CD4-positive, alpha-beta T cell (primary cell): ENCODE results near the gene PNRC1. TPM values are rescaled to one million over a fixed set of nuclear protein-coding genes. Genes with fewer than 3 reads are reported as not detected.

Experiments used
- ATAC-seq: fragments of 200-7000 bp; cut with Tn5 transposase; one replicate; pipeline ENCODE4 v1.10.0; 2022; ENCODE audit warnings: mild to moderate bottlenecking; ENCODE audit not compliant: poor library complexity
- CTCF ChIA-PET: fragments of 350-600 bp; sonication (Branson Sonifier 250); formaldehyde crosslinking; loops from one replicate; lab custom pipeline; 2021; ENCODE audit warnings: antibody characterized with exemption, inconsistent platforms; lab: Charles Lee
- POLR2A ChIA-PET: fragments of 350-600 bp; sonication (Branson Sonifier 250); formaldehyde crosslinking; loops from one replicate; lab custom pipeline; 2021; ENCODE audit warnings: antibody characterized with exemption, inconsistent platforms; lab: Charles Lee
- DNase-seq, 14 experiments: peaks; one replicate each; pipeline ENCODE4 v3.0.0-alpha.2; 2013 to 2020; ENCODE audit warnings: mixed read lengths in 2 of 14
- H3K27ac ChIP-seq, 2 donors: one replicate each; pipeline versions ENCODE4 v1.5.1 to v1.7.0; 2013; ENCODE audit warnings: low read length in 2 of 2, low read depth in 1 of 2, mild to moderate bottlenecking in 1 of 2
- H3K27me3 ChIP-seq, 2 experiments: 1 replicate in 1 of 2; 2 replicates in 1 of 2; pipeline versions ENCODE4 v1.6.1 to v1.7.0; 2013; ENCODE audit warnings: low read length in 2 of 2, control low read depth in 1 of 2, mild to moderate bottlenecking in 1 of 2, moderate library complexity in 1 of 2; ENCODE audit not compliant: insufficient read depth in 2 of 2, control insufficient read depth in 1 of 2
- H3K36me3 ChIP-seq: one replicate; pipeline ENCODE4 v1.6.1; 2013; ENCODE audit warnings: low read length, control low read depth; ENCODE audit not compliant: insufficient read depth
- H3K4me1 ChIP-seq: one replicate; pipeline ENCODE4 v1.6.1; 2013; ENCODE audit warnings: low read length, control low read depth; ENCODE audit not compliant: insufficient read depth
- H3K4me3 ChIP-seq: one replicate; pipeline ENCODE4 v1.5.1; 2013; ENCODE audit warnings: mild to moderate bottlenecking, low read length, moderate library complexity
- H3K9me3 ChIP-seq, 2 experiments: 1 replicate in 1 of 2; 2 replicates in 1 of 2; pipeline versions ENCODE4 v1.6.1 to v1.7.0; 2013; ENCODE audit warnings: low read length in 2 of 2, mild to moderate bottlenecking in 2 of 2, control low read depth in 1 of 2, moderate library complexity in 1 of 2; ENCODE audit not compliant: control insufficient read depth in 1 of 2, insufficient read depth in 1 of 2
- H3K27ac Mint-ChIP-seq: one replicate; pipeline ENCODE4 v1.8.0; 2020; ENCODE audit warnings: mixed read lengths
- H3K27me3 Mint-ChIP-seq: one replicate; pipeline ENCODE4 v1.8.0; 2021; ENCODE audit warnings: mixed read lengths
- H3K36me3 Mint-ChIP-seq: one replicate; pipeline ENCODE4 v1.8.0; 2021; ENCODE audit warnings: low read depth, mixed read lengths
- H3K4me1 Mint-ChIP-seq: one replicate; pipeline ENCODE4 v1.8.0; 2021; ENCODE audit warnings: low read depth, mixed read lengths
- H3K4me3 Mint-ChIP-seq: one replicate; pipeline ENCODE4 v1.8.0; 2020; ENCODE audit warnings: mild to moderate bottlenecking, mixed read lengths
- H3K9me3 Mint-ChIP-seq: one replicate; pipeline ENCODE4 v1.8.0; 2020; ENCODE audit warnings: mixed read lengths
- intact Hi-C, 2 experiments: fragments of 100-400 bp; cut with DNase I in 1 of 2; cut with micrococcal nuclease in 1 of 2; formaldehyde crosslinking; loops; one replicate each; pipeline versions ENCODE4 v1.15.1 to v1.9.0; 2023 to 2025; cut with DNase I, micrococcal nuclease
- total RNA-seq, 174 experiments: library from RNA in 2 of 174; stranded (reverse) in 2 of 174; gene quantifications; one replicate each; pipeline ENCODE4 v1.2.3 and lab custom pipeline; 2021 to 2026
- TF ChIP-seq, protein P1 (sequence below): fragments of 200-600 bp; IDR thresholded peaks from one replicate; pipeline ENCODE4 v1.8.0; 2022; ENCODE audit warnings: antibody characterized with exemption, mild to moderate bottlenecking

PNRC1 gene
- total RNA-seq, 2 experiments from 2014 or later: 974 to 1,023 TPM

DNA sequence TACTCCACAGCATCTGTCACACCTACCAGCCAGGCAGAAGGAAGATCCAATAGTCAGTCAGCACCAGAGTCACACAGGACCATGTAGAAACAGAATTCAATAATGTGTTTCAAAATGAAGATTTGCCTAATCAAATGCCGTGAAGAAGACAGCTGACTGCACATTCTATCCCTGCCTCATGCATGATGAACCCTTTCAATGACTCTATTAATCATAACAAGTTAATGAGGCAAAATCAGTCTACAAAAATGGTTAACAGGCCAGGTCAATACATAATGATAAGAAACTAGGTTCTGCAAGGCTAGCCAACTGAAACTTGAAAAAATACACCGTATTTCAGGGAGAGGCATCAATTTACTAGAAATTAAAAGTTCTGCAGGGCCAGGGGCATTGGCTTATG is 6.7 kb upstream of the PNRC1 start:
- CTCF ChIA-PET: no interaction called here
- intact Hi-C loops: no loop called here
- POLR2A ChIA-PET: interaction anchor here (0.7 to 3.7 kb wide), 4 partner anchors 9 to 225 kb away, joined by 3 to 18 read pairs (median 7); no protein-coding TSS in a partner anchor

GRCh38 chr6:89079511-89080234 is 878 bp upstream of the PNRC1 start:
- Histone ChIP-seq H3K4me3 (peak overlapping the region; percentile 96), H3K36me3 (peaks cover 22% of the 10 kb centered on the region), H3K27me3 (no peaks in the 10 kb centered on the region), H3K9me3 (no peaks in the 10 kb centered on the region), H3K4me1 (peaks cover 25% of the 10 kb centered on the region), H3K27ac (peak overlapping the region; percentile 40 to 100)
- peaks cover 48% of the 10 kb centered on the region for H3K36me3 Mint-ChIP-seq
- ATAC-seq: peak; percentile 15
- intact Hi-C loops: loop anchor here (2.0 to 10.0 kb wide), 12 partner anchors 65 to 1925 kb away; partner anchors contain the start of genes UBE2J1 (in 2 of the 2), CASP8AP2 (in 1 of the 2), PM20D2 (in 1 of the 2) and RNGTT (in 1 of the 2)
- TF ChIP-seq, protein P1, sequence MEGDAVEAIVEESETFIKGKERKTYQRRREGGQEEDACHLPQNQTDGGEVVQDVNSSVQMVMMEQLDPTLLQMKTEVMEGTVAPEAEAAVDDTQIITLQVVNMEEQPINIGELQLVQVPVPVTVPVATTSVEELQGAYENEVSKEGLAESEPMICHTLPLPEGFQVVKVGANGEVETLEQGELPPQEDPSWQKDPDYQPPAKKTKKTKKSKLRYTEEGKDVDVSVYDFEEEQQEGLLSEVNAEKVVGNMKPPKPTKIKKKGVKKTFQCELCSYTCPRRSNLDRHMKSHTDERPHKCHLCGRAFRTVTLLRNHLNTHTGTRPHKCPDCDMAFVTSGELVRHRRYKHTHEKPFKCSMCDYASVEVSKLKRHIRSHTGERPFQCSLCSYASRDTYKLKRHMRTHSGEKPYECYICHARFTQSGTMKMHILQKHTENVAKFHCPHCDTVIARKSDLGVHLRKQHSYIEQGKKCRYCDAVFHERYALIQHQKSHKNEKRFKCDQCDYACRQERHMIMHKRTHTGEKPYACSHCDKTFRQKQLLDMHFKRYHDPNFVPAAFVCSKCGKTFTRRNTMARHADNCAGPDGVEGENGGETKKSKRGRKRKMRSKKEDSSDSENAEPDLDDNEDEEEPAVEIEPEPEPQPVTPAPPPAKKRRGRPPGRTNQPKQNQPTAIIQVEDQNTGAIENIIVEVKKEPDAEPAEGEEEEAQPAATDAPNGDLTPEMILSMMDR: no peak
- DNase-seq: peak; percentile 16 to 89 (median 44)
- H3K27me3 Mint-ChIP-seq: peaks cover 5% of the 10 kb centered on the region
- POLR2A ChIA-PET: interaction anchor here (0.7 to 7.1 kb wide), 49 partner anchors 9 to 1927 kb away, joined by 3 to 212 read pairs (median 7); partner anchors contain the start of genes AKIRIN2, ANKRD6, BACH2 and CASP8AP2
- peak overlapping the region; percentile 97 for H3K27ac Mint-ChIP-seq
- H3K4me1 Mint-ChIP-seq: peaks cover 35% of the 10 kb centered on the region
- CTCF ChIA-PET: interaction anchor here (0.7 to 2.0 kb wide), 8 partner anchors 11 to 219 kb away, joined by 3 to 9 read pairs (median 4); partner anchors contain the start of gene RNGTT
- no peaks in the 10 kb centered on the region for H3K9me3 Mint-ChIP-seq
- H3K4me3 Mint-ChIP-seq: peak overlapping the region; percentile 94

More for the DNA sequence above, 6.7 kb upstream of the PNRC1 start:
- Histone ChIP-seq H3K4me1 (peaks cover 9% of the 10 kb centered on the region), H3K27ac (no peak overlapping the region), H3K4me3 (no peak overlapping the region), H3K9me3 (no peaks in the 10 kb centered on the region), H3K27me3 (no peaks in the 10 kb centered on the region), H3K36me3 (no peaks in the 10 kb centered on the region)
- no peaks in the 10 kb centered on the region for H3K36me3 Mint-ChIP-seq
- TF ChIP-seq, protein P1: no peak
- DNase-seq (no peak), ATAC-seq (no peak)
- H3K4me1 Mint-ChIP-seq: peaks cover 8% of the 10 kb centered on the region
- H3K27ac Mint-ChIP-seq: no peak overlapping the region
- no peak overlapping the region for H3K4me3 Mint-ChIP-seq
- no peaks in the 10 kb centered on the region for H3K27me3 Mint-ChIP-seq
- H3K9me3 Mint-ChIP-seq: no peaks in the 10 kb centered on the region

DNA sequence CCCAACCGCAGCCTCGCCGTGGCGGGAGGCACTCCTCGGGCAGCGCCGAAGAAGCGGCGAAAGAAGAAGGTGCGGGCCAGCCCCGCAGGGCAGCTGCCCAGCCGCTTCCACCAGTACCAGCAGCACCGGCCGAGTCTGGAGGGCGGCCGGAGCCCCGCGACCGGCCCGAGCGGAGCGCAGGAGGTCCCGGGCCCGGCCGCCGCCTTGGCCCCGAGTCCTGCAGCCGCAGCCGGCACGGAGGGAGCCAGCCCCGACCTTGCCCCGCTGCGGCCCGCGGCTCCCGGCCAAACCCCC is 525 bp downstream of the PNRC1 start:
- peaks cover 35% of the 10 kb centered on the region for H3K36me3 ChIP-seq
- Mint-ChIP-seq H3K27ac (peak overlapping the region; percentile 97), H3K27me3 (peaks cover 5% of the 10 kb centered on the region), H3K4me1 (peaks cover 47% of the 10 kb centered on the region), H3K36me3 (peaks cover 62% of the 10 kb centered on the region), H3K4me3 (peak overlapping the region; percentile 94), H3K9me3 (no peaks in the 10 kb centered on the region)
- DNase-seq (no peak), ATAC-seq (peak; percentile 0)
- no peaks in the 10 kb centered on the region for H3K27me3 ChIP-seq
- TF ChIP-seq, protein P1: no peak
- CTCF ChIA-PET: interaction anchor here (1.1 kb wide), 1 partner anchor 117 kb away, joined by 4 read pairs; the partner anchor contains the start of gene RNGTT
- intact Hi-C loops: loop anchor here (2.0 to 10.0 kb wide), 8 partner anchors 64 to 1926 kb away; partner anchors contain the start of genes UBE2J1 (in 2 of the 2), CASP8AP2 (in 1 of the 2), RNGTT (in 1 of the 2) and SLC35A1 (in 1 of the 2)
- H3K27ac ChIP-seq: peak overlapping the region; percentile 99 to 100
- H3K4me3 ChIP-seq: peak overlapping the region; percentile 96
- no peaks in the 10 kb centered on the region for H3K9me3 ChIP-seq
- H3K4me1 ChIP-seq: peaks cover 34% of the 10 kb centered on the region
- POLR2A ChIA-PET: interaction anchor here (0.5 to 7.1 kb wide), 42 partner anchors 9 to 1929 kb away, joined by 3 to 212 read pairs (median 8); partner anchors contain the start of genes AKIRIN2, BACH2, CASP8AP2 and LYRM2
